OCI-LY1 (cell line): ENCODE data around the gene RBM26.

Source experiments
- H2AFZ ChIP-seq: fragments of 200-600 bp; sonication (generic), shearing (Covaris generic); 2 replicates; pipeline ENCODE4 v1.6.0; 2014; ENCODE audit warnings: antibody characterized with exemption, mild to moderate bottlenecking, low read length
- H3F3A ChIP-seq: fragments of 200-600 bp; sonication (generic), shearing (Covaris generic); 2 replicates; pipeline ENCODE4 v1.6.0; 2014; ENCODE audit warnings: mild to moderate bottlenecking, antibody characterized with exemption, low read length, moderate library complexity; ENCODE audit not compliant: insufficient read depth
- H3K27ac ChIP-seq: fragments of 200-600 bp; sonication (generic); 2 replicates; pipeline ENCODE4 v1.5.1; 2014; ENCODE audit warnings: low read length, mixed run types, mild to moderate bottlenecking, low read depth; ENCODE audit not compliant: poor library complexity, severe bottlenecking
- H3K27me3 ChIP-seq: fragments of 200-600 bp; sonication (generic); 2 replicates; pipeline ENCODE4 v1.6.0; 2014; ENCODE audit warnings: antibody characterized with exemption, mild to moderate bottlenecking, low read length, moderate library complexity; ENCODE audit not compliant: insufficient read depth
- H3K36me3 ChIP-seq: fragments of 200-600 bp; sonication (generic); 2 replicates; pipeline ENCODE4 v1.6.1; 2014; ENCODE audit warnings: mild to moderate bottlenecking, antibody characterized with exemption, low read length, moderate library complexity, mixed read lengths; ENCODE audit not compliant: insufficient read depth
- H3K4me1 ChIP-seq: fragments of 200-600 bp; sonication (generic); 2 replicates; pipeline ENCODE4 v1.5.1; 2014; ENCODE audit warnings: mild to moderate bottlenecking, low read length, moderate library complexity; ENCODE audit not compliant: insufficient read depth, severe bottlenecking
- H3K4me2 ChIP-seq: fragments of 200-600 bp; sonication (generic), shearing (Covaris generic); 2 replicates; pipeline ENCODE4 v1.6.1; 2014; ENCODE audit warnings: low read length
- H3K4me3 ChIP-seq: fragments of 200-600 bp; sonication (generic); 2 replicates; pipeline ENCODE4 v1.5.1; 2014; ENCODE audit warnings: low read length, low read depth, mild to moderate bottlenecking, mixed read lengths; ENCODE audit not compliant: poor library complexity, severe bottlenecking
- H3K79me2 ChIP-seq: fragments of 200-600 bp; shearing (Covaris generic); 2 replicates; pipeline ENCODE4 v1.6.1; 2016; ENCODE audit warnings: mixed run types, low read length, mixed read lengths; ENCODE audit not compliant: insufficient read depth
- H3K9ac ChIP-seq: fragments of 200-600 bp; sonication (generic), shearing (Covaris generic); 2 replicates; pipeline ENCODE4 v1.6.1; 2014; ENCODE audit warnings: mild to moderate bottlenecking, low read length, mixed read lengths
- H3K9me2 ChIP-seq: fragments of 200-600 bp; sonication (generic), shearing (Covaris generic); 2 replicates; pipeline ENCODE4 v1.6.1; 2014; ENCODE audit warnings: low read depth, mild to moderate bottlenecking, low read length, mixed read lengths
- H3K9me3 ChIP-seq: fragments of 200-600 bp; shearing (Covaris generic); 2 replicates; pipeline ENCODE4 v1.6.1; 2014; ENCODE audit warnings: low read length, mixed read lengths
- H4K20me1 ChIP-seq: fragments of 200-600 bp; sonication (generic), shearing (Covaris generic); 2 replicates; pipeline ENCODE4 v1.6.0; 2016; ENCODE audit warnings: mild to moderate bottlenecking, low read length; ENCODE audit not compliant: insufficient read depth
- EZH2 ChIP-seq: fragments of 200-600 bp; sonication (generic), shearing (Covaris generic); IDR thresholded peaks from 2 replicates; pipeline ENCODE4 v1.8.0; 2017; ENCODE audit warnings: borderline replicate concordance, mixed run types, mild to moderate bottlenecking, antibody characterized with exemption, low read length, moderate library complexity, mixed read lengths
- TF ChIP-seq, protein P1 (sequence below): fragments of 200-600 bp; sonication (generic), shearing (Covaris generic); IDR thresholded peaks from 2 replicates; pipeline ENCODE4 v1.5.1; 2017; ENCODE audit warnings: mild to moderate bottlenecking, antibody characterized with exemption, low read length, moderate library complexity, mixed read lengths

The RBM26 gene

GRCh38 chr13:79405831-79406596 is at the start of gene RBM26:
RBM26 (minus strand) TSS chr13:79406255; CDS start chr13:79405774, 481 bp downstream.
- H3K79me2 ChIP-seq, result peaks cover 57% of the 10 kb centered on the region
- H3K4me3 ChIP-seq, result peak within 1 kb of the TSS; percentile 84
- H3F3A ChIP-seq, result no peaks in the 10 kb centered on the region
- H4K20me1 ChIP-seq, result no peaks in the 10 kb centered on the region
- peak within 1 kb of the TSS; percentile 90 for H3K27ac ChIP-seq
- H3K9me2 ChIP-seq, result no peaks in the 10 kb centered on the region
- TF ChIP-seq EZH2, result no peak
- TF ChIP-seq, protein P1, sequence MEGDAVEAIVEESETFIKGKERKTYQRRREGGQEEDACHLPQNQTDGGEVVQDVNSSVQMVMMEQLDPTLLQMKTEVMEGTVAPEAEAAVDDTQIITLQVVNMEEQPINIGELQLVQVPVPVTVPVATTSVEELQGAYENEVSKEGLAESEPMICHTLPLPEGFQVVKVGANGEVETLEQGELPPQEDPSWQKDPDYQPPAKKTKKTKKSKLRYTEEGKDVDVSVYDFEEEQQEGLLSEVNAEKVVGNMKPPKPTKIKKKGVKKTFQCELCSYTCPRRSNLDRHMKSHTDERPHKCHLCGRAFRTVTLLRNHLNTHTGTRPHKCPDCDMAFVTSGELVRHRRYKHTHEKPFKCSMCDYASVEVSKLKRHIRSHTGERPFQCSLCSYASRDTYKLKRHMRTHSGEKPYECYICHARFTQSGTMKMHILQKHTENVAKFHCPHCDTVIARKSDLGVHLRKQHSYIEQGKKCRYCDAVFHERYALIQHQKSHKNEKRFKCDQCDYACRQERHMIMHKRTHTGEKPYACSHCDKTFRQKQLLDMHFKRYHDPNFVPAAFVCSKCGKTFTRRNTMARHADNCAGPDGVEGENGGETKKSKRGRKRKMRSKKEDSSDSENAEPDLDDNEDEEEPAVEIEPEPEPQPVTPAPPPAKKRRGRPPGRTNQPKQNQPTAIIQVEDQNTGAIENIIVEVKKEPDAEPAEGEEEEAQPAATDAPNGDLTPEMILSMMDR, result no peak
- H2AFZ ChIP-seq, result no peak within 1 kb of the TSS
- H3K27me3 ChIP-seq, result no peaks in the 10 kb centered on the region
- peak within 1 kb of the TSS; percentile 79 for H3K4me2 ChIP-seq
- peaks cover 17% of the 10 kb centered on the region for H3K36me3 ChIP-seq
- H3K9ac ChIP-seq, result peak within 1 kb of the TSS; percentile 74
- no peaks in the 10 kb centered on the region for H3K9me3 ChIP-seq
- H3K4me1 ChIP-seq, result peaks cover 48% of the 10 kb centered on the region

DNA sequence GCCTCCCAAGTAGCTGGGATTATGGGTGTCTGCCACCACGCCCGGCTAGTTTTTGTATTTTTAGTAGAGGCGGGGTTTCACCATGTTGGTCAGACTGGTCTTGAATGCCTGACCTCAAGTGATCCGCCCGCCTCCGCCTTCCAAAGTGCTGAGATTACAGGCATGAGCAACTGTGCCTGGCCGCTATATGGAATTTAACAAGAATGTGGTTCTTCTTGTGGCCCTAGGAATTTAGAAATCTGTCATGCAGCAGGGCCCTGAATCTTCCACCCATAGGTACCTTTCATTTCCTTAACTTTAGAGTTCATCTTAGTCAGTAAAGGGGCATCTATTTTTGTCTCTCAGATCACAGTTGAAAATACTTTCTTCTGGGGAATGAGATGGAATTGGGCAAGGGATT is 49.3 kb upstream of the RBM26 start:
- TF ChIP-seq, protein P1, result no peak
- TF ChIP-seq EZH2, result no peak
- Histone ChIP-seq H3F3A (no peaks in the 10 kb centered on the region), H3K36me3 (no peaks in the 10 kb centered on the region), H3K9me2 (no peaks in the 10 kb centered on the region), H3K79me2 (no peaks in the 10 kb centered on the region), H3K4me1 (peaks cover 5% of the 10 kb centered on the region), H3K9ac (no peak overlapping the region), H2AFZ (no peak overlapping the region), H4K20me1 (no peaks in the 10 kb centered on the region), H3K9me3 (no peaks in the 10 kb centered on the region), H3K4me2 (no peak overlapping the region), H3K27ac (no peak overlapping the region), H3K4me3 (no peak overlapping the region), H3K27me3 (no peaks in the 10 kb centered on the region)

- TF ChIP-seq, protein P1, result no peak
- TF ChIP-seq EZH2, result no peak
- no peaks in the 10 kb centered on the region for H3K9me3 ChIP-seq
Measured at GRCh38 chr13:79452239-79452913, 46.3 kb upstream of the RBM26 start.

More at GRCh38 chr13:79452239-79452913, 46.3 kb upstream of the RBM26 start:
- H3K79me2 ChIP-seq, result no peaks in the 10 kb centered on the region
- H3F3A ChIP-seq, result no peaks in the 10 kb centered on the region
- H2AFZ ChIP-seq, result no peak overlapping the region
- H3K4me2 ChIP-seq, result no peak overlapping the region
- no peaks in the 10 kb centered on the region for H4K20me1 ChIP-seq
- H3K4me1 ChIP-seq, result peaks cover 15% of the 10 kb centered on the region
- no peak overlapping the region for H3K4me3 ChIP-seq
- H3K9me2 ChIP-seq, result no peaks in the 10 kb centered on the region
- no peak overlapping the region for H3K9ac ChIP-seq
- H3K36me3 ChIP-seq, result no peaks in the 10 kb centered on the region
- no peaks in the 10 kb centered on the region for H3K27me3 ChIP-seq
- H3K27ac ChIP-seq, result no peak overlapping the region
